ENCODE measurements around the gene SATB1.

DNA sequence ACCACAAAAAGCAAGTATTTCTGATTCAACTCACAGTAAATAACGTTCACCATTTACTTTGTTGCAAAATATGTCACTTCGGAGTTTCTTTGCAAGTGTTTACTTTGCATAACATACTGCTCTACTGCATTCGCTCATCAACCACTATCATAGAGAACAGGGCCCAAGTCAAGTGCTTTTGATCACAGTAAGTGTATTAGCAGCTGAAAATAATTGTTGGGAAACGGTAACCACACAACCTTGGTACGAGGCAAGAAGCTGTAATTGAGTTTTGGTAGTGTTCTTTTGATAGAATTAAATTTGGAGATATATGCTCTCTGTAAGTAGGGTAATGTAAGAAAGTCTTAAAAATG, 80.1 kb downstream of the SATB1 start:
- TF ChIP-seq CTCF (IDR thresholded peaks at IDR 0.05) (no peak), POLR2A (IDR thresholded peaks at IDR 0.05) (no peak), POLR2AphosphoS5 (IDR thresholded peaks at IDR 0.05) (no peak), EP300 (IDR thresholded peaks at IDR 0.05; ENCODE audit: low read depth) (no peak)

All from transverse colon (tissue), 4 donors.